Stimulated activated CD4-positive, alpha-beta T cell treated with anti-CD3 and anti-CD28 coated beads, Interleukin-4, amount 100 ng/mL, for 24 hours (primary cell): ENCODE data around the gene PHKA1.
"Not testable (repeated sequence)": the region's sequence is repeated elsewhere in the genome, so short reads cannot be mapped to it uniquely, and the experiment has no call there.

Experiments used
- DNase-seq: peaks from one replicate; pipeline ENCODE4 v3.0.0-alpha.2; 2020

Gene PHKA1

DNA sequence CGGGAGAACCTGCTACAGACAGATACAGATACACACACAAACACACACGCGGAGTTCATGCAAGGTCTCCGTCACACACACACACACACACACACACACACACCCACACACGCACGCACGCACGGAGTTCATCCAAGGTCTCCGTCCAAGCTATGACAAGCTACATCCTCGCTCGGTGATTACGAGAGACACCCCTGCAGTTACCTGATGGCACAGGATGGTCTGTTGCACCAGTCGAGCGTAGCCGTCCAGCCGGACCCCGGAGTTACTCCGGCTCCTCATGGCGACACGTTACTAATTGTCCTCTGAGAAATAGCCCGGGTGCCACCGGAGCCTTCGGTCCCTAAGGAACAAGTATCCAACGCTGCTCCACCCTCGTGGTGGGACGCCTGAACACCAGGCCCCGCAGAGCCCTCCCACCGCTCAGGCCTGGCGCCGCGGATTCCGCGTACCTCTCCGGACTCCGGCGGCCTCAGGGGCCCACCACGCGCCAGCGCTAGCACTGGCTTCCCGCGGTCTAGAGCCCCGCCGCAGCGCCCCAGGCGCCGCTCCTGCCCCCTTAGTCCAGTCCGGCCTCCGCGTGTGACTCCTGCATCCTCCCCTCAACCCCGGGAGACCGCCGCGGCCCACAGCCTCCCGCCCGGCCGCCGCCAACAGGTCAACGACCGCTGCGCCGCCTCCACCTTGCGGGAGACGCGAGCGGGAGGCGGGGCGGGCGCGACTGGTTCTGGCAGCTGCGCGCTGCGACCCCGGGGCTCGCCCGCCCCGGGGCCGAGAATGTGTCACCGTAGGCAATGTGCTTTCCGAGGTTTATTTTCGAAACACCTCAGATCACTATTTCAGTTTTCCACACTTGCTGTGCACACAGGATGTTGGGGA lies at the start of gene PHKA1:
Gene PHKA1, minus strand, starts transcription at position 708 of the 879 bp plus-strand sequence. Its CDS starts 426 bp downstream, at position 282.
- DNase-seq: peak; percentile 44

DNA sequence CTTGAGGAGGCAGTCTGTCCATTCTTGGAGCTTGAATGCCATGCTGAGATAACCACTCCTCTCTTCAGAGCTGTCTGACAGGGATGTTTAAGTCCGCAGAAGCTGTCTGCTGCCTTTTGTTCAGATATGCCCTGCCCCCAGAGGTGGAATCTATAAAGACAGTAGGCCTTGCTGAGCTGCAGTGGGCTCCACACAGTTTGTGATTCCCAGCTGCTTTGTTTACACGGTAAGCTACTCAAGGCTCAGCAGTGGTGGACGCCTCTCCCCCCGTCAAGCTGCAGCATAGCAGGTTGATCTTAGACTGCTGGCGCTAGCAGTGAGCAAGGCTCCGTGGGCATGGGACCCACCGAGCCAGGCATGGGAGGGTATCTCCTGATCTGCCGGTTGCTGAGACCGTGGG lies 46.3 kb upstream of the PHKA1 start:
- DNase-seq: not testable (repeated sequence)

DNA sequence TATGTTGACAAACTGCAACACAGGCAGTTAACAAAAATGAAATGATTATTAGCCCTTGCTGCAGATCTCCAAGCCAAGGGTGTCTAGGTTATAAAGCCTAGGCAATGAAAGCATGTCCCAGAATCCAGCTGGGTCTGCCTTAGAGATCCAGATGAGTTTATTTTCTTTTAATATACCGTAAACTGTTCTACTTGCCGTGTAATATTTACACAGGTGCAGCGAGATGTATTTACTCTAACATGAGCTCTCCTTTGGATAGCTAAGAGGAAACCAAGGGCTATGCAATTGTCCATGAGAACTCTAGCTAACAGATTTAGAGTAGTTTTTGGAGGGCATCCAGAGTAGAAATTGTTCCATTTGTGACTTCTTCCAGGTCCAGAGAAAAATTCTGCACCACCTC lies 34.4 kb upstream of the PHKA1 start:
- not testable (repeated sequence) for DNase-seq

DNA sequence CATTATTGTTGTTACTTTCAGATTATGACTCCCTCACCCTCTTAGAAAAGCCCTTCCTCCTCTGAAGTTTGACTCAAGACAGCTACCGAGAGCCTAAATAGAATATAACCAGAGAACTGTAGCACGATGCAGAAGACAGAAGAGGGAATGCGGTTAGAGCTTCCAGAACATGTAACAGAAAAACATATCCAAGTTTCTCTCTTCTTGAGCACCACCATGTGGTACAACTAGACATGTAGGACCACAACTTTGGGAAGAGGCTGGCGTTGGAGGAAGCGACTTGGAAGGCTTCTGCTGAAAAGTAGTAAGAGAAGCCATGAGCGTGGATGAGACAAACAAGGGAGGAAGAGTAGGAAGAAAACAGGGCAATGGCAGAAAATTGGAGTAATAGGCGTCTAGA lies 31.4 kb upstream of the PHKA1 start:
- DNase-seq: not testable (repeated sequence)

DNA sequence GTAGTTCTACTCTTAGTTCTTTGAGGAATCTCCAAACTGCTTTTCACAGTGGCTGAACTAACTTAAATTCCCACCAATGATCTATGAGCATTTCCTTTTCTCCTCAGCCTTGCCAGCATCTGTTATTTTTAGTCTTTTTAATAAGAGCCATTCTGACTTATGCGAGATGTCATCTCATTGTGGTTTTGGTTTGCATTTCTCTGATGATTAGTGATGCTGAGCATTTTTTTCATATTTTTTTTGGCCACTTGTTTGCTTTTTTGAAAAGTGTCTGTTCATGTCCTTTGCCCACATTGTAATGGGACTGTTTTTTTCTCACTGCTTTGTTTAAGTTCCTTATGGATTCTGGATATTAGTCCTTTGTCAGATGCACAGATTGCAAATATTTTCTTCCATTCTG lies 21.5 kb upstream of the PHKA1 start:
- no peak for DNase-seq

DNA sequence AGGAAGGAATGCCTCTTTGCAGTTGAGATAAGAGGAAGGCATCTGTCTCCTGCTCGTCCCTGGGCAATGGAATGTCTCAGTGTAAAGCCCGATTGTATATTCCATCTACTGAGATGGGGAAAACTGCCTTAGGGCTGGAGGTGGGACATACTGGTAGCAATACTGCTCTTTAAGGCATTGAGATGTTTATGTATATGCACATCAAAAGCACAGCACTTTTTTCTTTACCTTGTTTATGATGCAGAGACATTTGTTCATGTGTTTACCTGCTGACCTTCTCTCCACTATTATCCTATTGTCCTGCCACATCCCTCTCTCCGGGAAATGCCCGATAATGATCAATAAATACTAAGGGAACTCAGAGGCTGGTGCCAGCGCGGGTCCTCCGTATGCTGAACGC lies 19.5 kb upstream of the PHKA1 start:
- not testable (repeated sequence) for DNase-seq

DNA sequence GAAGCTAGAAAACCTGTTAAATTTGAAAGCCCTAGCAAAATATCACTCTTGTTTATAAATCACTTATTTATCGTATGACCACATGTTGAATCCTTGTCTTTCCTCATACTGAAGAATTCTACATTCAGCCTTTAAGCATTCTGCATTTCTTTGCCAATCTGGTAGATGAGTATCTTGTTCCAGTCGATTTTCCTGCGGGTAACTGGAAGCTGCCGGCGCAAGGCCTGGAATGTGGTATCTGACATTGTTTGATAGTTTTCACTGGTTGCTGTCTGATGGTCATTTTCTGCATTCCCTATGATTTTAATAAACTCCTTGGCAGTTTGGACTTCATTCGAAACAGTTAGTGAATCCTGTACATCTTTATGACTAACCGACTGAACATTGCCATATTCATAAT lies 13.7 kb upstream of the PHKA1 start:
- DNase-seq: no peak

DNA sequence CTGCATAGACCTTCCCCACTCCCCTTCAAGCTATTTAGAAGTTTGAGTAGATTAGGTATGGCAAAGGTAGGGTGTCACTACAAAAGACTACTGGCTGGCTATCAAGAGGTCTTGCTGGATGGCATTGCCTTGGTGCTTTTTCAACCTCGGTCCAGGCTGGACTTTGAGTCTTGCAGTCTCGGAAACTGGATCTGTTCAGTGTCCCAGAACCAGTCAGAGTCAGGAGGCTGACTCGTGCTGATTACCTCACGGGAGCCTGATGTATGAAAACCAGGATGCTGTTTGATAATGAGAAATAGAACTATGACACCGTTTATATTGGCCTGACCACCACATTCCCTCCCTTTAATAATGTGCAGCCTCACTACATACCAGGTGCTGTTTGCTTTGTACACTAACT lies 2.7 kb upstream of the PHKA1 start:
- DNase-seq: no peak

DNA sequence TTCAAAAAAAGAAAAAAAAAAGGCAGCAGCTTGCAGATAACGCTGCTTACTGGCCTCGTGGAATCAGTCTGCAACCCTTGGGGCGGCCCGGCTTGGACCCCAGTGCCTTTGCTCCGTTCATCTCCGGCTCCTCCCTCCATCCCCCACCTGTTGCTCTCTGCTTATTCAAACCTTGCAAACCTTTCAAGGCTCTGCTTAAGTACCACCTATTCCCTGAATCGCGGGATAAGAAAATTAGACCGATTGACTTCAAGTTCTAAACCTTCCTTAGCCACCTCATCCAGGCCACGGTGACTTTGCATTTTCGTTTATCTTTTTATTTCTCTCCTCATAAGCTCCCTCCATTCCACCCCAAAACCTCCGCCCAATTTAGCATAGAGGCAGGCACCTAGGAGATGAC lies 1.4 kb upstream of the PHKA1 start:
- DNase-seq: no peak

DNA sequence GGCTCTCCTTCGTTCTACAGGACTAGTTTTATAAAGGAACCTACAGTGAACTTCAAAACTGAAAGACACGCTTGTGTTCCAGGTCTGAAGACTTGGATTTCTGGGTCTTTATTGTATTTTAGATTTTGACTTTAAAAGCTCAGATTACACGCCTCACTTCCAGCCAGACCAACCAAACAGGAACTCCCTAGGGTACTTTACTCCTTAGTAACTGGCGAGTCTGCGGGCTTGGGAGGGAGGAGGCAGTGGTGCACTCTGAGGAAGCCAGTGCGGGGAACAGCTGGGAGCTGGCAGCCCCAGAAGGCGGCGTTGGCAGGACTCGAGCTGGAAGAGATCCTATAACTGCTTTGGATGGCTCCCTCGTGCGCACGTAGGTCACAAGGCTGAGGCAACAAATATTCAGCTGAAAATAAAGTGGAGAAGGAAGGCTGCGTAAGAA lies 391 bp upstream of the PHKA1 start:
- no peak for DNase-seq

DNA sequence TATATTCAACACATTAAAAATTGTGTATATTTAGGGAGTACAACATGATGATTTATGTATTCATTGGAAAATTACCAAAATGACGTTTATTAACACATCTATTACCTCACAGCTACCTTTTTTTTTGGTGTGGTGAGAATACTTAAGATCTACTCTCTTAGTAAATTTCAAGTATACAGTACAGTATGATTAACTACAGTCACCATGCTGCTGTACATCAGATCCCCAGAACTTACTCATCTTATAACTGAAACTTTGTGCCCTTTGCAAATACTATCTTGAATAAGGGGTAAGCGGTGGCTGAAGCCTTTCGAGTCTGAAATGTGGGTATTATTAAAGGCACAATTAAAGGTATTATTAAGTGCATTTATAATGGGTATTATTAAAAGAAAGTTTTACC lies 976 bp downstream of the PHKA1 start:
- no peak for DNase-seq

DNA sequence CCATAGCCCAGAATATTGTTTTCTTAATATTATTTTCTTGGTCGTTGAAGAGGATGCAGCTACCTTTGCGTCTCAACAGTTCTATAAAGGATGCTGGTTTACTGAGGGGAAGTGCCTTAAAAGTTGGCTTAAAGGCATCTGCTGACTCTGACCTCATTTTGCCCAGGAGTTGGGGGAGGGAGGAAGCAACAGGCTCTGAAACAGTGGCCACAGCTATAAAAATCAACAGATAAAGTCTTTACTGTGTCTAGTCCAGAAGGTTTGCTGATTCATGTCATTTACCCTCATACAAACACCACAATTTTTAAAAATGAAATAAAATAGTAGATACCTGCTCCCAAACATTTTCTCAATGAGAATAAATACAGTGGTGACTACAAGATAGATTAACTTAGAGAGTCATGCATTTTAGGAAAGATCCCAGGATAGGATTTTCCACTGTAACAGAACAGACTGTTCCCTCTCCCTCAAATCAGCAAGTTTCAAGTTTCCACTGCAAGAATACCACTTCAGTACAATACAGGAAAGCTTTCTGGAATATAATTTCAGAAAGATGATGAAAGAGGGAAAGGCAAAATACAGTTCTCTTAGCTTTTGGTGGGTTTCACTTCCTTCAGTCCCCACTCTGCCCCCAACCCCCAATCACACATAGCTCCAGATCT lies 1.9 kb downstream of the PHKA1 start:
- DNase-seq: no peak

DNA sequence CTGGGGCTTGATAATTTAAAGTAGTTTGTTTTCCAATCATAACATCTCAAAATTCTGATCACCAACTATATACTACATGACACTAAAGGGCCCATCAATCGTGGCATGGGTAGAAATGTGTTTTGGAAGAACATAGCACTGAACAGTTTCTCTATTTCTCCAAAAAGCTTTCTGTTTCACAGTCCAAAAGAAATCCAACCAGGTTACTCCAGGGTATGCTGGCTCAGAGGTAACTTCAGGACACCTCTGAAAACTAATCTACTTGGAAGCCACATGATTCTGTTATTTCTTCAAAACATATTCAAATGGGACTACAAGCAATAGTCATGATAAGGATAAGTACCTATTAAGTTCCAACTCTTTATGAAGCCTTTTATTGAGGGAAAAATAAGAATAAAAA lies 8.3 kb downstream of the PHKA1 start:
- DNase-seq: no peak

DNA sequence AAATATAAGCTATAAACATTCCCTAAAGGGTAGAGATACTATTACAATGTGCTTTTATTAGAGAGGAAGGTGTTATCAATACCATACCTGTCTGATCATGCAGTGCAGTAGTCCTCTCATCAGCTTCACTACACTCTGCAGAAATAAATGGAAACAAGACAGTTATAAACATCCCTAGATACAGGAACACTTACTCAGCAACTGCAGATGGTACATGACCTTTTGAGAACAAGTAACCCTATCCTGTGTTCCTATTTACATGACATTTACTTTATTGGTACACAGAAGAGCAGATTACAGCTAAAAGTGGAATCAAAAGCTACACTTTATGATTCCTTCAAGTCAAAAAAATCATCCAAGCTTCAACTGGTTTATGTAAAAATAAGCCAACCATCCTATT lies 9.0 kb downstream of the PHKA1 start:
- DNase-seq: no peak

DNA sequence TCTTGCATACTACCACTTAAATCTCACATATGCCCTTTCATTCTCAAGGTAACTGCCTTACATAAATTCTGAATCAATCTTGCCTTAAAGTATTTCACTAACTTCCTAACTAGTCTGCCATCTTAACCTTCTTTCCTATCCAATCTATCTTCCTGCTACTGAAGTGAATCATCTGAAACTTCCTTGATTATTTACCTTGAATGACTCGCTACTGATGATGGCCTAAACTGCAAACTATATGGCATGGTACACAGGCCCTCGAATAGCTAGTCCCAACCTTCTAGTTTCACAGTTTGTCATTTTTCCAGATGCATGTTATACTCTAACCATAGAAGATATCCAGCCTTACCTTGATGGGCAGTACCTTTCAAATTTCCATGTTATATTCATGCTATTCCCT lies 19.9 kb downstream of the PHKA1 start:
- DNase-seq: no peak

DNA sequence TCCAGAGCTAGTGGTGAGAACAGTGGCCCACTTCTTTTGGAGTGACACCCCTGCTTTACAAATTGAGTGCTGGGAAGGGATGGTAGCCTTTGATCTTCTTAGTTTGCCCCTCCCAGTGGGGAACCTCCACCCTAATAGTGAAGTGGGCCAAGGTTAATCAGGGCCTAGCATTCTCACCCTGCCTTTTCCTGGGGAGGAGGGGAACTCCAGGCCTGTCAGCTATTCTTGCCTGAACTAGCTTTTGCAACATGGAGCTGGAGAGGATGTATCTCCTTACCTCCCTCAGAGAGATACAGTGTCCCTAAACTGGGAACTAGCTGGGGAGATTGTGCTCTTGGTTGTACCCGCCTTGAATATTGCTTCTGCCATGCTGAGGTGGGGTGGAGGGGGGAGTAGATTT lies 20.6 kb downstream of the PHKA1 start:
- no peak for DNase-seq

DNA sequence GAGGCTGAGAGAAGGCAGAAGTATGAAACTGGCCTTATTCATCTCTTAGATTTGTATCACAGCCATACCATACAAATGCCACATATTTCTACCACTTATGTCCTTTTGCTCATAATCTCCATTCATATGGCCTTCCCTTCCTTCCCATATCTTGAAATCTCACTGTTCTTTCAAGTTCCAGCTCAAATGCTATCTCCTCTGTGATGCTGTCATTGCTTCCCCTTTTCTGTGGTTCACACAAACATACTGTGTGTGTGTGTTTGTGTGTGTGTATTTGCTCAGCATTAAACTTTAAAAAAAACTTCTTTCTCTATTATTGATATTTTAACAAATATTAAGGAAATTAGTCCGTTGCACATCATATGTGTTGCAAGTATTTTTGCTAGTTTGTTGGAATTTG lies 26.7 kb downstream of the PHKA1 start:
- DNase-seq: no peak

DNA sequence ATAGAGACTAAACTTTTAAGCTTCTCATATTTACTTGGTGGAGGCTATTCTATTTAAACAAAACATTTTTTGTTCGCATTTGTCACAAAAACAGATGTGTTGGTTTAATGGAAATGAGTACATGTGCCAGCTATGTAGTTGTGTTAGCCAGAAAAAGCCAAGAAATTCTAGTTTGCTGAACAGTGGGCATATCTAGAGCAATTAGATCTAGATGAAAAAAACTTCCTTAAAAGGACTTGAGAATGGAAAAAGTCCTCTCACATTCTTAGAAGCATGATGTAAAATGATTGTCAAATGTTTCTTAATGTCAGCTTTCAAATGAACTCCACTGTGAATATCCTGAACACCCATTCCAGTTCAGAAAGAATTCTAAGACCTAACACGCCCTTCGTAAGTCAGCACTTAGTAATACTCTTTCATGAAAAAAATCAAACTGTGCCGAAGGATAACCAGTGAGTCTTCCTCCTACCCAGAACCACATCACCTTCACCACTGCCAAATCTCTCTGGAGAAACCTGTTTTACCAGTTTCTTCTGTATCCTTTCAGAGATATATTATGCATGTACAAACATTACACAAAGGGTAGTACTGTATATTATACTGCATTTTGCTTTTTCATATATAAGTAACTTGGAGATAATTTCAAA lies 28.2 kb downstream of the PHKA1 start:
- DNase-seq: no peak

DNA sequence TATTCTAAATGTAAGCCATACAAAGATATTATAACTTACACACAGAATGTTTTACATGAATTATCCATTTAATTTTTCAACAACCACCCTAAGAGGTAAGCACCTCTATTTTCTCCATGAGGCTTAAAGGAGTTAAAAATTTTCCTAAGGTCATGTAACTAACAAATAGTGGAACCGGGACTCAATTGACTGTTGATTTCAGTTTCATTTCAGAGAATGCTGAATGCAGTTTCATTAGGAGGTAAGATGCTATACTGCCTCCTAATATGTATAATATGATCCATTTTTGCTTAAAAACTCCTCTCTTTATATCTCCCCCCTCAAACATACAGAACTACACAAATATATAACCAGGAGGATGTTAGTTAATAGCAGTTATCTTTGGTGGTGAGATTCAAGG lies 29.1 kb downstream of the PHKA1 start:
- DNase-seq: no peak

DNA sequence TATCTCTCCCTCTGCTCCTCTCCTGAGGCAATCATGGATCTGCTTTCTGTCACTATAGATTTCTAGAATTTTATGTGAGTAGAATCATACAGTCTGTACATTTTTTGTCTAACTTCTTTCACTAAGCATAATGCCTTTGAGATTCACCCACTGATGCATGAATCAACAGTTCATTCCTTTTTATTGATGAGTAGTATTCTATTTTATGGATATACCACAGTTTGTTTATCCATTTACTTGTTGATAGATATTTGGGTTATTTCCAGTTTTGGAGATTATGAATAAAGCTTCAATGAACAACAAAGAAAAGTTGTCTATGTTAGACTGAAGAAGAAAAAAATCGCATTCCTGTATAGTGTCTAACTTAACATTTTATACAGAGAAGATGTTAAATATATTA lies 30.5 kb downstream of the PHKA1 start:
- DNase-seq: no peak

DNA sequence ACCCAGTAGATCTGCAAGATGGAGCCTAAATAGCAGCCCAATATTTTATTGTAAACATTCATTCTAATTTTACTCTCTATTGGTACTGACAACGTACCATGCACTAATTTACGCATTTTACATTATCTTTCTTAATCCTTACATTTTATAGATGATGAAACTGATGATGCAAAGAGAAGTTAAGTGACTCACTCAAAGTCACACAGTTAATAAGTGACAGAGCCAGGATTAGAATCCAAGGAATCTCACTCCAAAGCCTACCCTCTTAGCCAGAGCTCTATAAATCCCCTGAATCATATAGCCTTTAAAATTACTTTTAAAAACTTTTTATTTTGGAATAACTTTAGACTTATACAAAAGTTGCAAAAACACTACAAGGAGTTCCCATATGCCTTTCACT lies 37.6 kb downstream of the PHKA1 start:
- DNase-seq: no peak

DNA sequence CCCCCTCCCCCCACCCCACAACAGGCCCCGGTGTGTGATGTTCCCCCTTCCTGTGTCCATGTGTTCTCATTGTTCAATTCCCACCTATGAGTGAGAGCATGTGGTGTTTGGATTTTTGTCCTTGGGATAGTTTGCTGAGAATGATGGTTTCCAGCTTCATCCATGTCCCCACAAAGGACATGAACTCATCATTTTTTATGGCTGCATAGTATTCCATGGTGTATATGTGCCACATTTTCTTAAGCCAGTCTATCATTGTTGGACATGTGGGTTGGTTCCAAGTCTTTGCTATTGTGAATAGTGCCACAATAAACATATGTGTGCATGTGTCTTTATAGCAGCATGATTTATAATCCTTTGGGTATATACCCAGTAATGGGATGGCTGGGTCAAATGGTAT lies 40.2 kb downstream of the PHKA1 start:
- not testable (repeated sequence) for DNase-seq

DNA sequence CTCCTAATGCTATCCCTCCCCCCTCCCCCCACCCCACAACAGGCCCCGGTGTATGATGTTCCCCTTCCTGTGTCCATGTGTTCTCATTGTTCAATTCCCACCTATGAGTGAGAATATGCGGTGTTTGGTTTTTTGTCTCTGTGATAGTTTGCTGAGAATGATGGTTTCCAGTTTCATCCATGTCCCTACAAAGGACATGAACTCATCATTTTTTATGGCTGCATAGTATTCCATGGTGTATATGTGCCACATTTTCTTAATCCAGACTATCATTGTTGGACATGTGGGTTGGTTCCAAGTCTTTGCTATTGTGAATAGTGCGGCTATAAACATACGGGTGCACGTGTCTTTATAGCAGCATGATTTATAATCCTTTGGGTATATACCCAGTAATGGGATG lies 44.6 kb downstream of the PHKA1 start:
- DNase-seq: not testable (repeated sequence)

DNA sequence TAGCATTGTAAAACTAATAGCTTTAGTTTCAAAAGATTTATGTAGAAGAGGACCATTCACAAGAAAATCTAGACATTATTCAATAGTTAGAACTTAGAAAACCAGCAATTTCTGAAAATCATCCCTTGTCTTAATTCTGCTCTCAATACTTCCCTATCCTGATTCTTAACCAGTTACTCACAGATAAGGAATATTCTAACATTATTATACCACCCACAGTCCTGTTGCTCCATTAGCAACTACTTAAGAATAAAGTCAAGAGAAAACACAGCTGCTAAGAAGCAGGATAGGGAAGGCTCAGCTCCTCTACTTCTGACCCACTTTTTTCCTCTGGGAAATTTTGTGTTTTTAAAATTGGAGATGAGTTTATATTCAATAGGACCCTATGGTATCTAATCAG lies 47.7 kb downstream of the PHKA1 start:
- DNase-seq: no peak
